Activated naive CD4-positive, alpha-beta T cell treated with anti-CD3 and anti-CD28 coated beads for 36 hours (primary cell): ENCODE measurements around the gene DAPK1. TPM values are rescaled to one million over a fixed set of nuclear protein-coding genes. Genes with fewer than 3 reads are reported as not detected.

Experiments used
- CTCF ChIA-PET: fragments of 350-600 bp; sonication (Branson Sonifier 250); formaldehyde crosslinking; loops from one replicate; lab custom pipeline; 2021; ENCODE audit warnings: antibody characterized with exemption; lab: Charles Lee
- DNase-seq: peaks from one replicate; pipeline ENCODE4 v3.0.0-alpha.2; 2020
- H3K27ac Mint-ChIP-seq: one replicate; pipeline ENCODE4 v1.8.0; 2021; ENCODE audit warnings: mild to moderate bottlenecking, mixed read lengths
- H3K27me3 Mint-ChIP-seq: one replicate; pipeline ENCODE4 v1.8.0; 2021; ENCODE audit warnings: low read depth, mixed read lengths
- H3K36me3 Mint-ChIP-seq: one replicate; pipeline ENCODE4 v1.8.0; 2021; ENCODE audit warnings: low read depth, mixed read lengths
- H3K4me1 Mint-ChIP-seq: one replicate; pipeline ENCODE4 v1.8.0; 2021; ENCODE audit warnings: low read depth, mixed read lengths
- H3K4me3 Mint-ChIP-seq: one replicate; pipeline ENCODE4 v1.8.0; 2021; ENCODE audit warnings: mild to moderate bottlenecking, moderate library complexity, mixed read lengths
- H3K9me3 Mint-ChIP-seq: one replicate; pipeline ENCODE4 v1.8.0; 2021; ENCODE audit warnings: mixed read lengths
- intact Hi-C: fragments of 100-400 bp; cut with micrococcal nuclease; formaldehyde crosslinking; loops from one replicate; pipeline ENCODE4 v1.15.1; 2023
- total RNA-seq, 2 experiments: library from RNA; stranded (reverse); gene quantifications; one replicate each; pipeline ENCODE4 v1.2.3, GENCODE V29; 2021

The DAPK1 gene
- total RNA-seq, 2 experiments from 2014 or later = 0.20 to 0.50 TPM

- no peak for DNase-seq
- no peaks in the 10 kb centered on the region for H3K9me3 Mint-ChIP-seq
- no peaks in the 10 kb centered on the region for H3K36me3 Mint-ChIP-seq
- peaks cover 1% of the 10 kb centered on the region for H3K27me3 Mint-ChIP-seq
- H3K27ac Mint-ChIP-seq = no peak overlapping the region
- CTCF ChIA-PET = no interaction called here
- H3K4me1 Mint-ChIP-seq = peaks cover 9% of the 10 kb centered on the region
- intact Hi-C loops = no loop called here
- no peak overlapping the region for H3K4me3 Mint-ChIP-seq
These were observed 19.3 kb upstream of the DAPK1 start for GRCh38 chr9:87478226-87478992.

DNA sequence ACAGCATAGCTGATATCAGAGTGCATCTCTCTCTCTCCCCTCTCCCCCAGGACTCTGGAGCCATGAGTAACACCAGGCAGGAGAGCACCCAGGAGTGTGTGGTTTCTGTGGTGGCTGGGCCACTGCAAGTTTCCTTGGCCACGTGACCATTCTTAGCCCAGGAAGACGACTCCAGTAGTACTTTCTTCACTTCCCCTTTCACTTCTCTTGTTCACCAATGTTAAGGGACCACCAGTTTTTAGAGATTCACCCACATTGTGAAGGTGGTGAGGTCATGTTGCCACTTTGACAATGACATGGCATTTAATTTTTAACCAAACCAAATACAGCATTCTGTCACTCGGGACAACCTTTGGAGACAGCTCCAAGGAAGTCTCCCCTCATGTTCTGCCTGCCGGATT is 17.9 kb upstream of the DAPK1 start:
- CTCF ChIA-PET = no interaction called here
- H3K4me1 Mint-ChIP-seq = peaks cover 9% of the 10 kb centered on the region
- no peak overlapping the region for H3K4me3 Mint-ChIP-seq
- peaks cover 1% of the 10 kb centered on the region for H3K27me3 Mint-ChIP-seq
- no peaks in the 10 kb centered on the region for H3K36me3 Mint-ChIP-seq
- intact Hi-C loops = no loop called here
- no peak for DNase-seq
- H3K27ac Mint-ChIP-seq = no peak overlapping the region
- no peaks in the 10 kb centered on the region for H3K9me3 Mint-ChIP-seq

GRCh38 chr9:87481890-87482855 is 15.5 kb upstream of the DAPK1 start:
- no peak overlapping the region for H3K27ac Mint-ChIP-seq
- CTCF ChIA-PET = no interaction called here
- H3K27me3 Mint-ChIP-seq = peaks cover 6% of the 10 kb centered on the region
- intact Hi-C loops = no loop called here
- H3K9me3 Mint-ChIP-seq = no peaks in the 10 kb centered on the region
- H3K4me3 Mint-ChIP-seq = no peak overlapping the region
- H3K4me1 Mint-ChIP-seq = peaks cover 6% of the 10 kb centered on the region
- no peaks in the 10 kb centered on the region for H3K36me3 Mint-ChIP-seq
- DNase-seq = no peak

DNA sequence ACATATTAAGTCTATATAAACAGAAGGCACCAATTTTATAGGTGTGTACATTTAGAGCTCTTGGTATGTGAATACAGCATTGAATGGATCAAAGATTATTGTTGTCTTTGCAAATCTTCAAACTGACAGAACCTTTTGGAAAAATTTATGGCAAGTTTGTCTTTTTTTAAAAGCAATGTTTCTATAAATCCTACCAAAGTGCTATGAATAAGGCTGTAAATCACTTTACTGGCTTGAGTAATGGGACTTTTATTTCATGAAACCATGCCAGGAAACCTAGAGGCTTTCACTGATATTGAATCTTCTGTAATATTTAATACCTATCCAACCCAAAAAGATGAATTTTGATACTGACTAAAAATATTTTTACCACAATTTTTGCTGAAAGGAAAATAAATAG is 7.4 kb upstream of the DAPK1 start:
- Mint-ChIP-seq H3K27me3 (peaks cover 28% of the 10 kb centered on the region), H3K4me3 (no peak overlapping the region), H3K27ac (no peak overlapping the region), H3K36me3 (no peaks in the 10 kb centered on the region), H3K9me3 (no peaks in the 10 kb centered on the region), H3K4me1 (no peaks in the 10 kb centered on the region)
- CTCF ChIA-PET = no interaction called here
- intact Hi-C loops = no loop called here
- DNase-seq = no peak

GRCh38 chr9:87490907-87491306 is 6.8 kb upstream of the DAPK1 start:
- Mint-ChIP-seq H3K27me3 (peaks cover 35% of the 10 kb centered on the region), H3K4me3 (no peak overlapping the region), H3K36me3 (no peaks in the 10 kb centered on the region), H3K4me1 (no peaks in the 10 kb centered on the region), H3K9me3 (no peaks in the 10 kb centered on the region), H3K27ac (no peak overlapping the region)
- intact Hi-C loops = no loop called here
- CTCF ChIA-PET = interaction anchor here (0.9 kb wide), 1 partner anchor 172 kb away, joined by 3 read pairs; no protein-coding TSS in a partner anchor
- no peak for DNase-seq

DNA sequence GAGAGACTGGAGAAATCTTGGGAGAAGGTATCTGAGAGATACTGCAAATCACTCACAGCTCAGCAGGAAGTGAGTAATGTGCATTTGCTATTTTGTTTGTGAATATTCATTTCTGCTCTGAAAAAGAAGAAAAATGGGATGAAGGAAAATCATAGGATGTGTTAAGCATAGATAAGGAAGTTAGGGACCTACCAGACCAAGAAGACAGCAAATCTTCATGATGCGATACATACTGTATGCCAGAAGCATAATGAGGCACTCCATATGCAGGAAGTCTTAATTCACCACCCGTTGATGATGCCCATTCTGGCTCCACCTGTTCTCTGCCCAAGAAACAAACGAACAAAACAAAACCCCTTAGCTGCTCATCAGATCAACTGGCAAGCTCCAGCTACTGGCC is 6.1 kb upstream of the DAPK1 start:
- H3K9me3 Mint-ChIP-seq = no peaks in the 10 kb centered on the region
- CTCF ChIA-PET = interaction anchor here (0.9 kb wide), 1 partner anchor 172 kb away, joined by 3 read pairs; no protein-coding TSS in a partner anchor
- intact Hi-C loops = no loop called here
- H3K4me1 Mint-ChIP-seq = no peaks in the 10 kb centered on the region
- H3K4me3 Mint-ChIP-seq = no peak overlapping the region
- DNase-seq = no peak
- H3K36me3 Mint-ChIP-seq = no peaks in the 10 kb centered on the region
- no peak overlapping the region for H3K27ac Mint-ChIP-seq
- peaks cover 36% of the 10 kb centered on the region for H3K27me3 Mint-ChIP-seq

- Mint-ChIP-seq H3K9me3 (no peaks in the 10 kb centered on the region), H3K36me3 (no peaks in the 10 kb centered on the region), H3K27me3 (peaks cover 44% of the 10 kb centered on the region), H3K4me3 (no peak overlapping the region), H3K27ac (no peak overlapping the region), H3K4me1 (no peaks in the 10 kb centered on the region)
- DNase-seq = no peak
- intact Hi-C loops = no loop called here
- CTCF ChIA-PET = no interaction called here
These were observed 5.0 kb upstream of the DAPK1 start for GRCh38 chr9:87492642-87493041.

GRCh38 chr9:87494970-87495471 is 2.6 kb upstream of the DAPK1 start:
- Mint-ChIP-seq H3K27ac (no peak overlapping the region), H3K36me3 (no peaks in the 10 kb centered on the region), H3K9me3 (no peaks in the 10 kb centered on the region), H3K27me3 (peaks cover 56% of the 10 kb centered on the region), H3K4me3 (no peak overlapping the region), H3K4me1 (peaks cover 11% of the 10 kb centered on the region)
- intact Hi-C loops = no loop called here
- CTCF ChIA-PET = no interaction called here
- DNase-seq = no peak

- H3K4me1 Mint-ChIP-seq = peaks cover 17% of the 10 kb centered on the region
- no peaks in the 10 kb centered on the region for H3K9me3 Mint-ChIP-seq
- no peak overlapping the region for H3K27ac Mint-ChIP-seq
- H3K36me3 Mint-ChIP-seq = no peaks in the 10 kb centered on the region
- intact Hi-C loops = no loop called here
- CTCF ChIA-PET = interaction anchor here (1.0 kb wide), 1 partner anchor 26 kb away, joined by 3 read pairs; no protein-coding TSS in a partner anchor
- H3K27me3 Mint-ChIP-seq = peaks cover 64% of the 10 kb centered on the region
- H3K4me3 Mint-ChIP-seq = peak overlapping the region; percentile 29
- DNase-seq = no peak
These were observed 525 bp upstream of the DAPK1 start for GRCh38 chr9:87497080-87497603.

- Mint-ChIP-seq H3K36me3 (no peaks in the 10 kb centered on the region), H3K27me3 (peaks cover 59% of the 10 kb centered on the region), H3K27ac (no peak overlapping the region), H3K4me1 (peaks cover 17% of the 10 kb centered on the region), H3K4me3 (peak overlapping the region; percentile 32), H3K9me3 (no peaks in the 10 kb centered on the region)
- intact Hi-C loops = no loop called here
- CTCF ChIA-PET = interaction anchor here (0.6 kb wide), 1 partner anchor 179 kb away, joined by 3 read pairs; no protein-coding TSS in a partner anchor
- no peak for DNase-seq
These were observed 561 bp downstream of the DAPK1 start for GRCh38 chr9:87498046-87498810.

- CTCF ChIA-PET = no interaction called here
- intact Hi-C loops = no loop called here
These were observed 1.2 kb downstream of the DAPK1 start for GRCh38 chr9:87498811-87499360.

More at GRCh38 chr9:87498811-87499360, 1.2 kb downstream of the DAPK1 start:
- Mint-ChIP-seq H3K27me3 (peaks cover 58% of the 10 kb centered on the region), H3K4me3 (peak overlapping the region; percentile 22), H3K9me3 (no peaks in the 10 kb centered on the region), H3K4me1 (peaks cover 17% of the 10 kb centered on the region), H3K36me3 (no peaks in the 10 kb centered on the region), H3K27ac (no peak overlapping the region)
- no peak for DNase-seq
